Ascending aorta (tissue), 2 donors: ENCODE measurements around the gene ACER1. TPM values are rescaled to one million over a fixed set of nuclear protein-coding genes. Genes with fewer than 3 reads are reported as not detected.
A peak's percentile ranks its signal among the peaks of the same experiment; 100 is the strongest.

Source experiments
- DNase-seq, 2 donors: peaks; one replicate each; pipeline ENCODE4 v3.0.0-alpha.2; 2019; ENCODE audit warnings: low spot score in 2 of 2
- H3K27ac ChIP-seq, 2 donors: fragments of 200-600 bp; sonication (generic); one replicate each; pipeline ENCODE4 v1.5.1; 2016 to 2017; ENCODE audit warnings: mild to moderate bottlenecking in 1 of 2
- H3K27me3 ChIP-seq: fragments of 200-600 bp; sonication (generic); one replicate; pipeline ENCODE4 v1.5.1; 2017
- H3K36me3 ChIP-seq, 2 donors: fragments of 200-600 bp; sonication (generic); one replicate each; pipeline ENCODE4 v1.5.1; 2016
- H3K4me1 ChIP-seq, 2 donors: fragments of 200-600 bp; sonication (generic); one replicate each; pipeline ENCODE4 v1.5.1; 2016 to 2017; ENCODE audit warnings: mild to moderate bottlenecking in 1 of 2
- H3K4me3 ChIP-seq, 2 donors: fragments of 200-600 bp; sonication (generic); one replicate each; pipeline ENCODE4 v1.5.1; 2016 to 2017; ENCODE audit warnings: mild to moderate bottlenecking in 1 of 2
- H3K9me3 ChIP-seq, 2 donors: fragments of 200-600 bp; sonication (generic); one replicate each; pipeline ENCODE4 v1.5.1; 2016
- intact Hi-C: fragments of 100-400 bp; cut with DNase I; formaldehyde crosslinking; loops from one replicate; pipeline ENCODE4 v1.15.1; 2023
- total RNA-seq: library from RNA; depleted of rRNA; stranded (reverse); fragments of >200 nt; gene quantifications from one replicate; pipeline ENCODE4 v1.1.0, GENCODE V29; 2016
- TF ChIP-seq, protein P1 (sequence below), 3 experiments: fragments of 200-600 bp in 2 of 3; fragments of 450-650 bp in 1 of 3; sonication (generic) in 2 of 3; IDR thresholded peaks; one replicate each; pipeline ENCODE4 v1.5.1; 2016 to 2019; ENCODE audit warnings: antibody characterized with exemption in 3 of 3, mild to moderate bottlenecking in 1 of 3, moderate library complexity in 1 of 3

The ACER1 gene
- total RNA-seq, 1 donor from 2014 or later: not detected

DNA sequence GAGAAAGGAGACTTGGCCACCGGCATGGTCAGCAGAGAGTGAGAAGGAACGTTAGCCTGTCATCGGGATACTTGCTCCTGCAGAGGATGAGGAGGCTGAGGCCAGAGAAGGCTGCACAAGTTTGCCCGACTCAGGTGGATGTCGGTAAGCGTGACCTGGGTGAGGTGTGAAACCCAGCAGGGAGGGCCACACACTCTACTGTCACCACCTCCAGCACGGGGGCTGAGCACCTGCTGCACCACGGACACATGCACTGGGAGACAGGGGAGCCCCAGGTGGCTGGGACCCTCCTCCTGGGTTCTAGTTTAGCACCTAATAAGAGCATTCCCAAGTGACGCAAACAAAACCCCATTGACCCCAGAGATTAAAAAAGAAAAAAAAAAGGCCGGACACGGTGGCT is 70.9 kb downstream of the ACER1 start:
- no peak overlapping the region for H3K4me3 ChIP-seq
- H3K36me3 ChIP-seq: peaks cover 24% of the 10 kb centered on the region in 2 donors
- no peaks in the 10 kb centered on the region for H3K27me3 ChIP-seq
- H3K9me3 ChIP-seq: no peaks in the 10 kb centered on the region
- intact Hi-C loops: no loop called here
- no peak for DNase-seq
- H3K4me1 ChIP-seq: peaks cover 6 to 8% of the 10 kb centered on the region in 2 donors
- TF ChIP-seq, protein P1, sequence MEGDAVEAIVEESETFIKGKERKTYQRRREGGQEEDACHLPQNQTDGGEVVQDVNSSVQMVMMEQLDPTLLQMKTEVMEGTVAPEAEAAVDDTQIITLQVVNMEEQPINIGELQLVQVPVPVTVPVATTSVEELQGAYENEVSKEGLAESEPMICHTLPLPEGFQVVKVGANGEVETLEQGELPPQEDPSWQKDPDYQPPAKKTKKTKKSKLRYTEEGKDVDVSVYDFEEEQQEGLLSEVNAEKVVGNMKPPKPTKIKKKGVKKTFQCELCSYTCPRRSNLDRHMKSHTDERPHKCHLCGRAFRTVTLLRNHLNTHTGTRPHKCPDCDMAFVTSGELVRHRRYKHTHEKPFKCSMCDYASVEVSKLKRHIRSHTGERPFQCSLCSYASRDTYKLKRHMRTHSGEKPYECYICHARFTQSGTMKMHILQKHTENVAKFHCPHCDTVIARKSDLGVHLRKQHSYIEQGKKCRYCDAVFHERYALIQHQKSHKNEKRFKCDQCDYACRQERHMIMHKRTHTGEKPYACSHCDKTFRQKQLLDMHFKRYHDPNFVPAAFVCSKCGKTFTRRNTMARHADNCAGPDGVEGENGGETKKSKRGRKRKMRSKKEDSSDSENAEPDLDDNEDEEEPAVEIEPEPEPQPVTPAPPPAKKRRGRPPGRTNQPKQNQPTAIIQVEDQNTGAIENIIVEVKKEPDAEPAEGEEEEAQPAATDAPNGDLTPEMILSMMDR (IDR thresholded peaks at IDR 0.05): no peak
- no peak overlapping the region for H3K27ac ChIP-seq

DNA sequence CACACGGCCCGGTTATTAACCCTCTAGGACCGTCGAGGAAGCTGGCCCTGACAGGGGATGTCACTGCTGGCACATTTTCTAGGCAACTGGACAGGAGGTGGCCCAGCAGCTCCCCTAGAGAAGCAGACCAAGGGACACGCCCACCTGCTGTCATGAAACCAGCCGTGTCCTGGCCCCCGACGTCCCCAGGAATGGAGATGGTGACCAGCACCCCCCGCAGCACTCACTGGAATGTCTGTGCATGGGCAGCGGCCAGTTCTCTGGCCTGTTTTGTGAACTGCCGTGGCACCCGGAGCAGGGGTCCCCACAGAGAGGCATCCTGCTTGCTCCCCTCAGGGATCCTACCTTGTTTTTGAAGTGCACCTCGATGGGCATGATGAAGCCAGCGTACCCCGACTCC is 71.5 kb downstream of the ACER1 start:
- Histone ChIP-seq H3K4me1 (peaks cover 6 to 8% of the 10 kb centered on the region in 2 donors), H3K27me3 (no peaks in the 10 kb centered on the region), H3K9me3 (no peaks in the 10 kb centered on the region), H3K36me3 (peaks cover 23 to 24% of the 10 kb centered on the region in 2 donors), H3K27ac (no peak overlapping the region), H3K4me3 (no peak overlapping the region)
- DNase-seq: no peak
- TF ChIP-seq, protein P1 (IDR thresholded peaks at IDR 0.05): no peak
- intact Hi-C loops: no loop called here

DNA sequence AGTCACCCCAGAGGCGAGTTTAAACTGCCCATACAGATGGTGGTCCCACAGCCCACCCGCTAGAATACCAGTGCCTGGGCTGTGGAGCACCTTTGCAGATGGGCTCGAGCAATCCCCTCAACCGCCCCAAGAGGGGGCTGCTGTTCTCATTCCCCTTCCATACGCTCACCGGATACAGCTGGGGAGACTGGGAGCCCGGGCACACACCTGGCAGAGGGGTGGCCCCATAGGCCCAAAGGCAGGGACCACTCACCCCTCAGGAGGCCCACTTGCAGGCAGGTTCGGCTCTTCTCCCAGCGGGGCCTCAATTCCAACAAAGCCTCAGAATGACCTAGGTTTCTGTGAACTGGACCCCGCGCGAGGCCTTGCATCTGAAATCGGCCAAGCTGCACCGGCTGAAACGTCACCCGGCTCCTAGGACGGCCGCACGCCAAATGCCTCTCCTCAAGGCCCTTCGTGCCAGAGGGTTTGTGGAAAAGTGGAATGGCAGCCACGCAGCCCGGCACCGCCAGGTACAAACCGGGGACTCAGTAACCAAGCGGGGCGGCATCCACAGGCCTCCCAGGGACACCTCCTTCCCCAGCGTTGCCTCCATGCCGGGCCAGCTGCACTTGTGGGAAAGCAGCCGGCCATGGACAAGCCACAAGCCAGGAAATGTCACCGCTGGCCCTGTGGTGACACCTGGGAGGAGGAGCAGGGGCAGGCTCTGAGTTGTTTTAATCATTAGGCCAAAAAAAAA is 72.3 kb downstream of the ACER1 start:
- Histone ChIP-seq H3K27me3 (no peaks in the 10 kb centered on the region), H3K36me3 (peaks cover 19 to 24% of the 10 kb centered on the region in 2 donors), H3K4me3 (no peak overlapping the region), H3K9me3 (no peaks in the 10 kb centered on the region), H3K4me1 (peaks cover 6 to 8% of the 10 kb centered on the region in 2 donors), H3K27ac (no peak overlapping the region)
- DNase-seq: no peak
- intact Hi-C loops: no loop called here
- TF ChIP-seq, protein P1 (IDR thresholded peaks at IDR 0.05): peak in 2 of 3 experiments; percentile 41 to 49

DNA sequence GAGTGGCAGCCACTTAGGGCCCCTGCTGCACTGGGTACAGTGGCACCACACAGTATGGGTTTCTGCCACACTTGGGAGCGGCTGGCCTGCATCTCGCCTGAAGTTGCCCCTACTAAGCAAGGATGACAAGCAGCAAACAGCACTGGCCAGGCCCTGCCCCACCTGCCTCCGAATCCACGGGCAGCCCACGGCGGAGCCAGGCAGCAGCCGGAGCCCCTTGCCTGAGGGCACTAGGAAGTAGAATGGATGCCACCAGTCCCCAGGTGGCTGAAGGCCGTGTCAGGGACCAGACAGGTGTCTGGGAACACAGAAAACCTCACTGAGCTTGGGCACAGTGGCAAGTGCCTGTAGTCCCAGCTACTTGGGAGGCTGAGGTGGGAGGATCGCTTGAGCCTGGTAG is 73.0 kb downstream of the ACER1 start:
- Histone ChIP-seq H3K27me3 (no peaks in the 10 kb centered on the region), H3K36me3 (peaks cover 14 to 24% of the 10 kb centered on the region in 2 donors), H3K4me3 (no peak overlapping the region), H3K9me3 (no peaks in the 10 kb centered on the region), H3K4me1 (peaks cover 6 to 8% of the 10 kb centered on the region in 2 donors), H3K27ac (no peak overlapping the region)
- intact Hi-C loops: no loop called here
- DNase-seq: no peak
- TF ChIP-seq, protein P1 (IDR thresholded peaks at IDR 0.05): no peak

DNA sequence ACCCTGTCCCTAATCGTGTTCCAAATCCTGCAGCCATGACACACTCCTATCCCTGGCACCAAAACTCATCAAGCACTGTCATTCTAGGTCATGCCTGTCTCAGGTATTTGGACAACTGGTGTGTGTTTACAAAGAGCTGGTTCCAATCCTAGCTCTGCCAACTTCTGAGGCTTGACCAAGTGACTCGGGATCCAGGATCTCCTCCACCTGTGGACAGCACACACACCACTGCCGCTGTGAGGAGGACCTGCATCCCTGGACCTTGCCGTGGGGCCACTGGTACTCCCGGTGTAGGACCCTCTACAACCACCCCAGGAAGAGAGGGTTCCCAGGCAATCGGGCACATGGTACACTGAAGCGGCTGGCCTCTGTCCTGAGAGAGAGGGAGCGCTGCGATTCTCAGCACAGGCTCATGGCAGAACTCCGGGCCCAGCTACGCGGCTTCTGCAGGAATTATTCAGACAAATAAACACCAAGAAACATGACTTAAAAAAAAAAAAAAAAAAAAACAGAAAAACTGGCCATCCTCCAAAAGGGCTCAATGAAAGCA is 74.0 kb downstream of the ACER1 start:
- Histone ChIP-seq H3K27me3 (no peaks in the 10 kb centered on the region), H3K36me3 (peaks cover 13 to 24% of the 10 kb centered on the region in 2 donors), H3K27ac (no peak overlapping the region), H3K4me3 (no peak overlapping the region), H3K9me3 (no peaks in the 10 kb centered on the region), H3K4me1 (peaks cover 6 to 8% of the 10 kb centered on the region in 2 donors)
- TF ChIP-seq, protein P1 (IDR thresholded peaks at IDR 0.05): no peak
- DNase-seq: no peak
- intact Hi-C loops: no loop called here
